GM12892 (cell line): Measurements from ENCODE around the gene DNTT.

Experiments
- POLR2A ChIP-seq: IDR thresholded peaks from 2 replicates; pipeline ENCODE4 v1.6.1; 2011; ENCODE audit warnings: low read depth, low read length, control low read depth
- TAF1 ChIP-seq: IDR thresholded peaks from 2 replicates; pipeline ENCODE4 v1.6.1; 2011; ENCODE audit warnings: low read depth, mild to moderate bottlenecking, control low read depth, low read length, borderline replicate concordance

- TF ChIP-seq POLR2A (no peak), TAF1 (no peak)
Measured at GRCh38 chr10:96387161-96387560, 82.9 kb downstream of the DNTT start.
